Measurements from ENCODE around the gene ZMYND8.

- TF ChIP-seq CTCF (conservative IDR thresholded peaks at IDR 0.05 in 1 of 2, IDR thresholded peaks at IDR 0.05 in 1 of 2; ENCODE audit: extremely low read depth in 1 of 2, insufficient read depth in 1 of 2, low read depth in 1 of 2, low read length in 2 of 2) (no peak), EZH2 (IDR thresholded peaks at IDR 0.05; ENCODE audit: borderline replicate concordance, low read length) (no peak)
These were observed 165.3 kb downstream of the ZMYND8 start for GRCh38 chr20:47191074-47191673.
